H9 (cell line): ENCODE results near the gene MST1R. TPM values are rescaled to one million over a fixed set of nuclear protein-coding genes. Genes with fewer than 3 reads are reported as not detected.

ENCODE experiments used
- DNase-seq: peaks from one replicate; pipeline ENCODE4 v3.0.0-alpha.2; 2017
- H2AFZ ChIP-seq: one replicate; pipeline ENCODE4 v1.6.1; 2013; ENCODE audit warnings: mild to moderate bottlenecking, low read length, control low read depth, moderate library complexity
- H2AK5ac ChIP-seq: 2 replicates; pipeline ENCODE4 v1.6.1; 2013; ENCODE audit warnings: low read length, control low read depth, mixed read lengths; ENCODE audit not compliant: insufficient read length
- H2BK120ac ChIP-seq: one replicate; pipeline ENCODE4 v1.6.1; 2013; ENCODE audit warnings: low read depth, mild to moderate bottlenecking, low read length, control low read depth, inconsistent platforms; ENCODE audit not compliant: poor library complexity, severe bottlenecking
- H2BK12ac ChIP-seq: 2 replicates; pipeline ENCODE4 v1.6.1; 2013; ENCODE audit warnings: low read length, control low read depth, mixed read lengths, low read depth; ENCODE audit not compliant: insufficient read length
- H2BK15ac ChIP-seq: 2 replicates; pipeline ENCODE4 v1.6.1; 2013; ENCODE audit warnings: low read depth, low read length, control low read depth
- H2BK20ac ChIP-seq: one replicate; pipeline ENCODE4 v1.6.1; 2013; ENCODE audit warnings: low read depth, mild to moderate bottlenecking, low read length, control low read depth, inconsistent platforms; ENCODE audit not compliant: poor library complexity, severe bottlenecking
- H2BK5ac ChIP-seq: 2 replicates; pipeline ENCODE4 v1.6.1; 2013; ENCODE audit warnings: low read length, control low read depth, mixed read lengths; ENCODE audit not compliant: insufficient read length
- H3K14ac ChIP-seq: 2 replicates; pipeline ENCODE4 v1.6.1; 2013; ENCODE audit warnings: low read length, control low read depth; ENCODE audit not compliant: insufficient read depth
- H3K18ac ChIP-seq: 2 replicates; pipeline ENCODE4 v1.6.1; 2013; ENCODE audit warnings: low read depth, mild to moderate bottlenecking, mixed read lengths, low read length, control low read depth; ENCODE audit not compliant: insufficient read length
- H3K23ac ChIP-seq: 2 replicates; pipeline ENCODE4 v1.6.1; 2013; ENCODE audit warnings: low read length, control low read depth, mixed read lengths, low read depth; ENCODE audit not compliant: insufficient read length
- H3K23me2 ChIP-seq: 2 replicates; pipeline ENCODE4 v1.6.1; 2013; ENCODE audit warnings: low read depth, mild to moderate bottlenecking, mixed read lengths, low read length, control low read depth; ENCODE audit not compliant: insufficient read length, poor library complexity, severe bottlenecking
- H3K27ac ChIP-seq: 2 replicates; pipeline ENCODE4 v1.5.1; 2013; ENCODE audit warnings: low read length, control low read depth, mixed read lengths, low read depth; ENCODE audit not compliant: insufficient read length
- H3K27me3 ChIP-seq: 2 replicates; pipeline ENCODE4 v1.6.1; 2013; ENCODE audit warnings: low read length, control low read depth, inconsistent platforms; ENCODE audit not compliant: insufficient read depth
- H3K4ac ChIP-seq: 2 replicates; pipeline ENCODE4 v1.6.1; 2013; ENCODE audit warnings: low read depth, mild to moderate bottlenecking, control low read depth, inconsistent platforms, low read length, moderate library complexity
- H3K4me1 ChIP-seq: 2 replicates; pipeline ENCODE4 v1.6.1; 2013; ENCODE audit warnings: low read length, control low read depth, inconsistent platforms; ENCODE audit not compliant: insufficient read depth
- H3K4me2 ChIP-seq: 2 replicates; pipeline ENCODE4 v1.6.1; 2013; ENCODE audit warnings: low read length, control low read depth, mixed read lengths; ENCODE audit not compliant: insufficient read length, insufficient read depth
- H3K56ac ChIP-seq: 2 replicates; pipeline ENCODE4 v1.6.1; 2013; ENCODE audit warnings: low read depth, mild to moderate bottlenecking, mixed read lengths, low read length, control low read depth; ENCODE audit not compliant: insufficient read length
- H3K79me1 ChIP-seq: 2 replicates; pipeline ENCODE4 v1.6.1; 2013; ENCODE audit warnings: low read depth, mild to moderate bottlenecking, moderate library complexity, low read length, control low read depth, inconsistent platforms; ENCODE audit not compliant: insufficient read depth, poor library complexity, severe bottlenecking
- H3K79me2 ChIP-seq: 2 replicates; pipeline ENCODE4 v1.6.1; 2013; ENCODE audit warnings: low read length, control low read depth, inconsistent platforms; ENCODE audit not compliant: insufficient read depth
- H3K9ac ChIP-seq: 2 replicates; pipeline ENCODE4 v1.6.1; 2013; ENCODE audit warnings: low read length, control low read depth, mixed read lengths; ENCODE audit not compliant: insufficient read length; ENCODE audit errors: extremely low read depth
- H3K9me3 ChIP-seq: one replicate; pipeline ENCODE4 v1.6.1; 2013; ENCODE audit warnings: low read depth, low read length, inconsistent platforms; ENCODE audit not compliant: control insufficient read depth
- H3T11ph ChIP-seq: one replicate; pipeline ENCODE4 v1.6.1; 2013; ENCODE audit warnings: mild to moderate bottlenecking, low read length, control low read depth, inconsistent platforms
- H4K20me1 ChIP-seq: one replicate; pipeline ENCODE4 v1.6.1; 2013; ENCODE audit not compliant: control insufficient read depth, insufficient read length, insufficient read depth
- H4K5ac ChIP-seq: 2 replicates; pipeline ENCODE4 v1.6.1; 2013; ENCODE audit warnings: low read depth, mild to moderate bottlenecking, mixed read lengths, low read length, control low read depth; ENCODE audit not compliant: insufficient read length
- H4K8ac ChIP-seq: replicated peaks from 2 replicates; pipeline ENCODE4 v1.6.1; 2013; ENCODE audit warnings: low read length, control low read depth, mixed read lengths, low read depth; ENCODE audit not compliant: insufficient read length
- H4K91ac ChIP-seq: 2 replicates; pipeline ENCODE4 v1.6.1; 2013; ENCODE audit warnings: low read depth, mild to moderate bottlenecking, moderate library complexity, mixed read lengths, low read length, control low read depth; ENCODE audit not compliant: insufficient read length
- H3K27ac Mint-ChIP-seq, 3 experiments: 2 replicates in 2 of 3; 3 replicates in 1 of 3; pipeline ENCODE4 v1.8.0; 2020 to 2021; ENCODE audit warnings: mixed read lengths in 3 of 3, mild to moderate bottlenecking in 1 of 3, moderate library complexity in 1 of 3
- H3K27me3 Mint-ChIP-seq: 2 replicates; pipeline ENCODE4 v1.8.0; 2021; ENCODE audit warnings: low read depth, mild to moderate bottlenecking, moderate library complexity, mixed read lengths
- H3K36me3 Mint-ChIP-seq, 3 experiments: 2 replicates in 2 of 3; 3 replicates in 1 of 3; pipeline ENCODE4 v1.8.0; 2020 to 2021; ENCODE audit warnings: low read depth in 3 of 3, mixed read lengths in 3 of 3; ENCODE audit not compliant: insufficient read depth in 1 of 3
- H3K4me1 Mint-ChIP-seq, 2 experiments: 2 replicates each; pipeline ENCODE4 v1.8.0; 2020; ENCODE audit warnings: mixed read lengths in 2 of 2
- H3K4me3 Mint-ChIP-seq, 2 experiments: 2 replicates in 1 of 2; 3 replicates in 1 of 2; pipeline ENCODE4 v1.8.0; 2020 to 2021; ENCODE audit warnings: mild to moderate bottlenecking in 2 of 2, mixed read lengths in 2 of 2, moderate library complexity in 1 of 2
- H3K9me3 Mint-ChIP-seq, 2 experiments: 2 replicates in 1 of 2; 3 replicates in 1 of 2; pipeline ENCODE4 v1.8.0; 2020; ENCODE audit warnings: mild to moderate bottlenecking in 2 of 2, mixed read lengths in 2 of 2, moderate library complexity in 1 of 2
- WGBS: extraction: QIAGEN DNeasy Blood & Tissue Kit; methylation state at CpG from one replicate; pipeline ENCODE4 v1.1.7; 2013; ENCODE audit warnings: missing lambda C conversion rate, low lambda C conversion rate, mixed read lengths; ENCODE audit not compliant: insufficient read length; ENCODE audit errors: extremely low coverage; 5-methylcytosine and 5-hydroxymethylcytosine counted together
- total RNA-seq: library from RNA; stranded (reverse); gene quantifications from 2 replicates; pipeline ENCODE4 v1.2.1, GENCODE V29; 2021
- TF ChIP-seq, protein P1 (sequence below): fragments of 200-600 bp; sonication (generic); conservative IDR thresholded peaks from 3 replicates; pipeline ENCODE4 v1.8.0; 2021; ENCODE audit warnings: antibody characterized with exemption, mild to moderate bottlenecking

The MST1R gene
- total RNA-seq, 1 experiment from 2014 or later, result 4.9 TPM

DNA sequence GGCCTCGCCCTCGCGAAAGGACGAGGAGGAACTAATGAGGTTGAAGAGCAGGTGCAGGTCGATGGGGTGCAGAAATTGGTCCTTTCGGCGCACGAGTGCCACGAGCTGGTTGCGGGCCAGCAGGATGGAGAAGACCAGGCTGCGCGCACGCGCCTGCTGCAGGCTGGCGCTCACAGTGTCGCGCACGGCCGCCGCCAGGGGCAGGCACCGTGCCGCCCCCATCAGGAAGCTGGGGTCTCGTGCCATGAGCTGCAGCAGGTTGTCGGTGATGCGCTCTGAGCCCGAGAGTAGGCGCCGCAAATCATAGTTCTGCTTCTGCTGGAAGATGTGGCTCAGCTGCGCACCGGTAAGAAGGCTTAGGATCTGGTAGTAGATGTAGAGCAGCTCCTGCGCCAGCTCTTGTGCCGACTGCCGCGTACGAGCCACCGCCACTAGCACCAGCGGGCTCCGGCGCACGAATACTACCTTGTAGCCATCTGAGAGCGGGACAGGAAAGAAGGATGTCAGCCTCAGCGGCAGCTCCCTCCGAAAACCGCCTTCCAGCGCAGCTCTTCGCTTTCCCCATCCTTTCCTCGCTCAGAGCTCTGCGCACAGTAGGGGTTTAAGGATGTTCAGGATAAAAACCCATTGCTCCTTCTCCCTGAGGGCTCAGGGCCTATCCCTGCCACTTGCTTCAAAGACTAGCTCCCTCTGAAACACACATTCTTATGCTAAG is 6.9 kb upstream of the MST1R start:
- peak; percentile 86 for DNase-seq
- H2AFZ ChIP-seq, result no peak overlapping the region
- no peak overlapping the region for H4K5ac ChIP-seq
- Mint-ChIP-seq H3K4me1 (peaks cover 37 to 57% of the 10 kb centered on the region in 2 experiments), H3K9me3 (no peaks in the 10 kb centered on the region), H3K27me3 (no peaks in the 10 kb centered on the region; the same call in 1 of the 2 replicates), H3K4me3 (peak overlapping the region; percentile 36 to 70; a peak in 4 of 5 replicates), H3K36me3 (peaks cover 0 to 11% (median 0%) of the 10 kb centered on the region in 3 experiments; a peak in 4 of 7 replicates), H3K27ac (no peak overlapping the region)
- H2BK15ac ChIP-seq, result no peak overlapping the region
- WGBS, result no CpG with 5 or more reads among the region's 48 CpGs
- H3K56ac ChIP-seq, result no peak overlapping the region
- no peak overlapping the region for H2AK5ac ChIP-seq
- no peak overlapping the region for H3K4ac ChIP-seq
- H3T11ph ChIP-seq, result no peak overlapping the region
- peak overlapping the region; percentile 5 for H3K18ac ChIP-seq
- no peak overlapping the region for H3K9ac ChIP-seq
- H2BK120ac ChIP-seq, result no peak overlapping the region
- no peaks in the 10 kb centered on the region for H4K20me1 ChIP-seq
- peak overlapping the region; percentile 58 for H3K4me2 ChIP-seq
- peaks cover under 1% of the 10 kb centered on the region; the same call in 1 of the 2 replicates for H3K4me1 ChIP-seq
- no peaks in the 10 kb centered on the region for H3K9me3 ChIP-seq
- TF ChIP-seq, protein P1, sequence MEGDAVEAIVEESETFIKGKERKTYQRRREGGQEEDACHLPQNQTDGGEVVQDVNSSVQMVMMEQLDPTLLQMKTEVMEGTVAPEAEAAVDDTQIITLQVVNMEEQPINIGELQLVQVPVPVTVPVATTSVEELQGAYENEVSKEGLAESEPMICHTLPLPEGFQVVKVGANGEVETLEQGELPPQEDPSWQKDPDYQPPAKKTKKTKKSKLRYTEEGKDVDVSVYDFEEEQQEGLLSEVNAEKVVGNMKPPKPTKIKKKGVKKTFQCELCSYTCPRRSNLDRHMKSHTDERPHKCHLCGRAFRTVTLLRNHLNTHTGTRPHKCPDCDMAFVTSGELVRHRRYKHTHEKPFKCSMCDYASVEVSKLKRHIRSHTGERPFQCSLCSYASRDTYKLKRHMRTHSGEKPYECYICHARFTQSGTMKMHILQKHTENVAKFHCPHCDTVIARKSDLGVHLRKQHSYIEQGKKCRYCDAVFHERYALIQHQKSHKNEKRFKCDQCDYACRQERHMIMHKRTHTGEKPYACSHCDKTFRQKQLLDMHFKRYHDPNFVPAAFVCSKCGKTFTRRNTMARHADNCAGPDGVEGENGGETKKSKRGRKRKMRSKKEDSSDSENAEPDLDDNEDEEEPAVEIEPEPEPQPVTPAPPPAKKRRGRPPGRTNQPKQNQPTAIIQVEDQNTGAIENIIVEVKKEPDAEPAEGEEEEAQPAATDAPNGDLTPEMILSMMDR, result no peak; the same call in 1 of the 3 replicates
- no peak overlapping the region for H2BK20ac ChIP-seq
- H3K27ac ChIP-seq, result no peak overlapping the region
- no peak overlapping the region for H2BK12ac ChIP-seq
- H2BK5ac ChIP-seq, result no peak overlapping the region
- no peaks in the 10 kb centered on the region for H3K79me1 ChIP-seq
- no peak overlapping the region for H4K8ac ChIP-seq
- H3K27me3 ChIP-seq, result no peaks in the 10 kb centered on the region; the same call in 1 of the 2 replicates
- H3K23me2 ChIP-seq, result no peaks in the 10 kb centered on the region
- H3K79me2 ChIP-seq, result no peaks in the 10 kb centered on the region
- H4K91ac ChIP-seq, result no peak overlapping the region
- H3K14ac ChIP-seq, result 0 out of 2 replicates have a peak overlapping the region, but pooled peaks have one; percentile 16
- H3K23ac ChIP-seq, result no peak overlapping the region
